GM12878 (cell line): ENCODE data around the gene TPO.
"Not testable (repeated sequence)": the region's sequence is repeated elsewhere in the genome, so short reads cannot be mapped to it uniquely, and the experiment has no call there.

ENCODE experiments used
- CTCF ChIP-seq, 3 experiments: IDR thresholded peaks in 2 of 3; conservative IDR thresholded peaks in 1 of 3; 2 replicates each; pipeline ENCODE4 v1.5.1; 2011; ENCODE audit warnings: low read depth in 3 of 3, low read length in 3 of 3, mild to moderate bottlenecking in 3 of 3, control low read depth in 2 of 3, moderate library complexity in 2 of 3, inconsistent platforms in 1 of 3, mixed read lengths in 1 of 3; ENCODE audit not compliant: control insufficient read depth in 2 of 3, insufficient read depth in 1 of 3; ENCODE audit errors: extremely low read depth in 1 of 3
- CUX1 ChIP-seq: IDR thresholded peaks from 2 replicates; pipeline ENCODE4 v1.6.1; 2012; ENCODE audit warnings: improper control_type of control experiment, low read depth, low read length; ENCODE audit not compliant: insufficient replicate concordance
- EZH2 ChIP-seq: IDR thresholded peaks from 2 replicates; pipeline ENCODE4 v1.6.1; 2012; ENCODE audit warnings: low read depth, mild to moderate bottlenecking, control low read depth, inconsistent platforms, low read length, borderline replicate concordance; ENCODE audit not compliant: control insufficient read depth
- RELA ChIP-seq: fragments of 450-650 bp; IDR thresholded peaks from 2 replicates; pipeline ENCODE4 v1.8.0; 2014; ENCODE audit warnings: borderline replicate concordance; ENCODE audit not compliant: partially characterized antibody
- REST ChIP-seq: IDR thresholded peaks from 2 replicates; pipeline ENCODE4 v1.6.1; 2012; ENCODE audit warnings: mild to moderate bottlenecking, low read depth, low read length
- TARDBP ChIP-seq: IDR thresholded peaks from 2 replicates; pipeline ENCODE4 v1.6.1; 2016; ENCODE audit warnings: borderline replicate concordance
- USF1 ChIP-seq: IDR thresholded peaks from 2 replicates; pipeline ENCODE4 v1.6.1; 2011; ENCODE audit warnings: borderline replicate concordance, low read depth, mild to moderate bottlenecking, moderate library complexity, mixed read lengths, low read length; ENCODE audit not compliant: insufficient read depth; ENCODE audit errors: extremely low read length
- ZBED1 ChIP-seq: IDR thresholded peaks from 2 replicates; pipeline ENCODE4 v1.6.1; 2016; ENCODE audit warnings: borderline replicate concordance
- ZSCAN29 ChIP-seq: fragments of 450-650 bp; IDR thresholded peaks from 2 replicates; pipeline ENCODE4 v1.6.1; 2017; ENCODE audit warnings: mild to moderate bottlenecking, moderate library complexity

GRCh38 chr2:1387954-1388725 lies 25.1 kb upstream of the TPO start:
- not testable (repeated sequence) for TF ChIP-seq ZSCAN29; CUX1; EZH2; USF1; CTCF (IDR thresholded peaks at IDR 0.05 in 2 of 3, conservative IDR thresholded peaks at IDR 0.05 in 1 of 3; ENCODE audit: control insufficient read depth in 2 of 3, extremely low read depth in 1 of 3, insufficient read depth in 1 of 3, low read depth in 3 of 3, low read length in 3 of 3); ZBED1; RELA; TARDBP; REST
